ENCODE results near the gene KIF16B.

GRCh38 chr20:16515046-16515445 is 58.2 kb downstream of the KIF16B start:
- TF ChIP-seq, protein P1, sequence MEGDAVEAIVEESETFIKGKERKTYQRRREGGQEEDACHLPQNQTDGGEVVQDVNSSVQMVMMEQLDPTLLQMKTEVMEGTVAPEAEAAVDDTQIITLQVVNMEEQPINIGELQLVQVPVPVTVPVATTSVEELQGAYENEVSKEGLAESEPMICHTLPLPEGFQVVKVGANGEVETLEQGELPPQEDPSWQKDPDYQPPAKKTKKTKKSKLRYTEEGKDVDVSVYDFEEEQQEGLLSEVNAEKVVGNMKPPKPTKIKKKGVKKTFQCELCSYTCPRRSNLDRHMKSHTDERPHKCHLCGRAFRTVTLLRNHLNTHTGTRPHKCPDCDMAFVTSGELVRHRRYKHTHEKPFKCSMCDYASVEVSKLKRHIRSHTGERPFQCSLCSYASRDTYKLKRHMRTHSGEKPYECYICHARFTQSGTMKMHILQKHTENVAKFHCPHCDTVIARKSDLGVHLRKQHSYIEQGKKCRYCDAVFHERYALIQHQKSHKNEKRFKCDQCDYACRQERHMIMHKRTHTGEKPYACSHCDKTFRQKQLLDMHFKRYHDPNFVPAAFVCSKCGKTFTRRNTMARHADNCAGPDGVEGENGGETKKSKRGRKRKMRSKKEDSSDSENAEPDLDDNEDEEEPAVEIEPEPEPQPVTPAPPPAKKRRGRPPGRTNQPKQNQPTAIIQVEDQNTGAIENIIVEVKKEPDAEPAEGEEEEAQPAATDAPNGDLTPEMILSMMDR (conservative IDR thresholded peaks at IDR 0.05): no peak
- no peak for TF ChIP-seq ZFX (IDR thresholded peaks at IDR 0.05)

Measured in C4-2B (cell line).